ENCODE data around the gene CDKN2AIPNL.

- TF ChIP-seq, protein P1, sequence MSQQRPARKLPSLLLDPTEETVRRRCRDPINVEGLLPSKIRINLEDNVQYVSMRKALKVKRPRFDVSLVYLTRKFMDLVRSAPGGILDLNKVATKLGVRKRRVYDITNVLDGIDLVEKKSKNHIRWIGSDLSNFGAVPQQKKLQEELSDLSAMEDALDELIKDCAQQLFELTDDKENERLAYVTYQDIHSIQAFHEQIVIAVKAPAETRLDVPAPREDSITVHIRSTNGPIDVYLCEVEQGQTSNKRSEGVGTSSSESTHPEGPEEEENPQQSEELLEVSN (IDR thresholded peaks at IDR 0.05): no peak
- TF ChIP-seq POLR2AphosphoS5 (IDR thresholded peaks at IDR 0.05; ENCODE audit: low read depth, low read length) (no peak), SIN3A (conservative IDR thresholded peaks at IDR 0.05 in 1 of 2, IDR thresholded peaks at IDR 0.05 in 1 of 2; ENCODE audit: low read depth in 1 of 2, low read length in 2 of 2) (no peak), EZH2 (IDR thresholded peaks at IDR 0.05; ENCODE audit: low read depth, low read length, severe bottlenecking) (no peak), POLR2A (IDR thresholded peaks at IDR 0.05; ENCODE audit: control extremely low read depth in 1 of 2, low read depth in 2 of 2, low read length in 2 of 2) (no peak), RAD21 (IDR thresholded peaks at IDR 0.05 in 1 of 2, conservative IDR thresholded peaks at IDR 0.05 in 1 of 2; ENCODE audit: low read depth in 2 of 2, low read length in 2 of 2) (no peak)
- TF ChIP-seq, protein P2, sequence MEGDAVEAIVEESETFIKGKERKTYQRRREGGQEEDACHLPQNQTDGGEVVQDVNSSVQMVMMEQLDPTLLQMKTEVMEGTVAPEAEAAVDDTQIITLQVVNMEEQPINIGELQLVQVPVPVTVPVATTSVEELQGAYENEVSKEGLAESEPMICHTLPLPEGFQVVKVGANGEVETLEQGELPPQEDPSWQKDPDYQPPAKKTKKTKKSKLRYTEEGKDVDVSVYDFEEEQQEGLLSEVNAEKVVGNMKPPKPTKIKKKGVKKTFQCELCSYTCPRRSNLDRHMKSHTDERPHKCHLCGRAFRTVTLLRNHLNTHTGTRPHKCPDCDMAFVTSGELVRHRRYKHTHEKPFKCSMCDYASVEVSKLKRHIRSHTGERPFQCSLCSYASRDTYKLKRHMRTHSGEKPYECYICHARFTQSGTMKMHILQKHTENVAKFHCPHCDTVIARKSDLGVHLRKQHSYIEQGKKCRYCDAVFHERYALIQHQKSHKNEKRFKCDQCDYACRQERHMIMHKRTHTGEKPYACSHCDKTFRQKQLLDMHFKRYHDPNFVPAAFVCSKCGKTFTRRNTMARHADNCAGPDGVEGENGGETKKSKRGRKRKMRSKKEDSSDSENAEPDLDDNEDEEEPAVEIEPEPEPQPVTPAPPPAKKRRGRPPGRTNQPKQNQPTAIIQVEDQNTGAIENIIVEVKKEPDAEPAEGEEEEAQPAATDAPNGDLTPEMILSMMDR (IDR thresholded peaks at IDR 0.05; ENCODE audit: control extremely low read depth in 1 of 3, insufficient read depth in 1 of 3, low read depth in 1 of 3, low read length in 3 of 3): no peak
Measured at GRCh38 chr5:134423376-134423775, 11.7 kb upstream of the CDKN2AIPNL start.
